SU-DHL-6 (cell line): Measurements from ENCODE around the gene PDXP.

ENCODE experiments used
- H2AFZ ChIP-seq: fragments of 200-600 bp; sonication (generic); 2 replicates; pipeline ENCODE4 v1.6.1; 2014; ENCODE audit warnings: low read depth, mild to moderate bottlenecking, moderate library complexity, mixed read lengths, antibody characterized with exemption, low read length; ENCODE audit not compliant: severe bottlenecking
- H3F3A ChIP-seq: fragments of 200-600 bp; shearing (Covaris generic); 2 replicates; pipeline ENCODE4 v1.6.0; 2016; ENCODE audit warnings: antibody characterized with exemption, mild to moderate bottlenecking; ENCODE audit not compliant: insufficient read depth
- H3K27ac ChIP-seq: fragments of 200-600 bp; sonication (generic); 2 replicates; pipeline ENCODE4 v1.5.1; 2016; ENCODE audit warnings: low read depth, mild to moderate bottlenecking, low read length, moderate library complexity, mixed read lengths
- H3K27me3 ChIP-seq: fragments of 200-600 bp; sonication (generic), shearing (Covaris generic); 2 replicates; pipeline ENCODE4 v1.6.0; 2014; ENCODE audit warnings: mild to moderate bottlenecking, low read length
- H3K36me3 ChIP-seq: fragments of 200-600 bp; sonication (generic); 2 replicates; pipeline ENCODE4 v1.6.1; 2014; ENCODE audit warnings: mild to moderate bottlenecking, low read length, mixed read lengths
- H3K4me2 ChIP-seq: fragments of 300-600, 200-600 bp; shearing (Covaris generic), sonication (generic); 2 replicates; pipeline ENCODE4 v1.6.0; 2014; ENCODE audit warnings: low read length, low read depth, mild to moderate bottlenecking; ENCODE audit not compliant: poor library complexity, severe bottlenecking
- H3K4me3 ChIP-seq: fragments of 200-600 bp; sonication (generic); 2 replicates; pipeline ENCODE4 v1.5.1; 2014; ENCODE audit warnings: antibody characterized with exemption, low read length, mild to moderate bottlenecking, mixed read lengths; ENCODE audit not compliant: insufficient read depth, poor library complexity, severe bottlenecking
- H3K79me2 ChIP-seq: fragments of 200-600 bp; sonication (generic); 2 replicates; pipeline ENCODE4 v1.6.1; 2014; ENCODE audit warnings: mild to moderate bottlenecking, low read length, moderate library complexity; ENCODE audit not compliant: insufficient read depth
- H3K9ac ChIP-seq: fragments of 200-600 bp; sonication (generic); 2 replicates; pipeline ENCODE4 v1.7.0; 2014; ENCODE audit warnings: mild to moderate bottlenecking, low read length
- H3K9me2 ChIP-seq: fragments of 200-600 bp; sonication (generic); replicated peaks from 2 replicates; pipeline ENCODE4 v1.6.1; 2014; ENCODE audit warnings: low read length; ENCODE audit not compliant: insufficient read depth
- H3K9me3 ChIP-seq: fragments of 200-600 bp; sonication (generic); 2 replicates; pipeline ENCODE4 v1.6.1; 2014; ENCODE audit warnings: low read length, mixed read lengths; ENCODE audit not compliant: insufficient read depth
- H4K20me1 ChIP-seq: fragments of 200-600 bp; sonication (generic); 2 replicates; pipeline ENCODE4 v1.6.1; 2014; ENCODE audit warnings: low read depth, mild to moderate bottlenecking, antibody characterized with exemption, low read length, moderate library complexity, mixed read lengths
- EZH2phosphoT487 ChIP-seq: fragments of 200-600 bp; sonication (generic), shearing (Covaris generic); conservative IDR thresholded peaks from 2 replicates; pipeline ENCODE4 v1.6.1; 2018; ENCODE audit warnings: mild to moderate bottlenecking, antibody characterized with exemption, low read length, moderate library complexity, mixed read lengths
- TF ChIP-seq, protein P1 (sequence below): fragments of 200-600 bp; sonication (generic); IDR thresholded peaks from one replicate; pipeline ENCODE4 v1.5.1; 2017; ENCODE audit warnings: antibody characterized with exemption, mild to moderate bottlenecking, low read length, moderate library complexity; ENCODE audit not compliant: insufficient read depth, poor library complexity, severe bottlenecking

Gene PDXP

DNA sequence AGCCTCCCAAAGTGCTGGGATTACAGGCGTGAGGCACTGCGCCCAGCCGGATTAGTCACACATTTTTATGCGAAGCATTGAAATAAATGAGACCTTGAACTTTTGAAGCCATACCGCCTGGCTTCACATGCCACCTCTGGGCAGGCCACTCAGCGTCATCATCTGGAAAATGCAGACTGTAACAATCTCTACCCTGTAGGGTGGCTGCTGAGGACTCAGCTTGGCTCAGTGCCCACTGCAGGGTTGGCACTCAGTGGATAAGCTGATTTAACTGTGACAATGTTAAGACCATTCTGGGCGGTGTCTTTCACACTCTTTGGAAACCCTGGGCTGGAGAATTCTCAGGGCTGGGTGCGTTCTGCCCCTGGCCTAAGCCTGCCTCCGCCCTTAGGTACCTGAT lies 10.6 kb upstream of the PDXP start:
- no peak overlapping the region for H3K27ac ChIP-seq
- H3K4me3 ChIP-seq: no peak overlapping the region
- no peaks in the 10 kb centered on the region for H4K20me1 ChIP-seq
- no peaks in the 10 kb centered on the region for H3K9me2 ChIP-seq
- TF ChIP-seq, protein P1, sequence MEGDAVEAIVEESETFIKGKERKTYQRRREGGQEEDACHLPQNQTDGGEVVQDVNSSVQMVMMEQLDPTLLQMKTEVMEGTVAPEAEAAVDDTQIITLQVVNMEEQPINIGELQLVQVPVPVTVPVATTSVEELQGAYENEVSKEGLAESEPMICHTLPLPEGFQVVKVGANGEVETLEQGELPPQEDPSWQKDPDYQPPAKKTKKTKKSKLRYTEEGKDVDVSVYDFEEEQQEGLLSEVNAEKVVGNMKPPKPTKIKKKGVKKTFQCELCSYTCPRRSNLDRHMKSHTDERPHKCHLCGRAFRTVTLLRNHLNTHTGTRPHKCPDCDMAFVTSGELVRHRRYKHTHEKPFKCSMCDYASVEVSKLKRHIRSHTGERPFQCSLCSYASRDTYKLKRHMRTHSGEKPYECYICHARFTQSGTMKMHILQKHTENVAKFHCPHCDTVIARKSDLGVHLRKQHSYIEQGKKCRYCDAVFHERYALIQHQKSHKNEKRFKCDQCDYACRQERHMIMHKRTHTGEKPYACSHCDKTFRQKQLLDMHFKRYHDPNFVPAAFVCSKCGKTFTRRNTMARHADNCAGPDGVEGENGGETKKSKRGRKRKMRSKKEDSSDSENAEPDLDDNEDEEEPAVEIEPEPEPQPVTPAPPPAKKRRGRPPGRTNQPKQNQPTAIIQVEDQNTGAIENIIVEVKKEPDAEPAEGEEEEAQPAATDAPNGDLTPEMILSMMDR: no peak
- no peak for TF ChIP-seq EZH2phosphoT487
- H3K27me3 ChIP-seq: no peaks in the 10 kb centered on the region
- H3K9ac ChIP-seq: no peak overlapping the region
- no peak overlapping the region for H3K4me2 ChIP-seq
- H3F3A ChIP-seq: no peaks in the 10 kb centered on the region
- no peaks in the 10 kb centered on the region for H3K9me3 ChIP-seq
- no peaks in the 10 kb centered on the region for H3K36me3 ChIP-seq
- H3K79me2 ChIP-seq: no peaks in the 10 kb centered on the region
- H2AFZ ChIP-seq: no peak overlapping the region

DNA sequence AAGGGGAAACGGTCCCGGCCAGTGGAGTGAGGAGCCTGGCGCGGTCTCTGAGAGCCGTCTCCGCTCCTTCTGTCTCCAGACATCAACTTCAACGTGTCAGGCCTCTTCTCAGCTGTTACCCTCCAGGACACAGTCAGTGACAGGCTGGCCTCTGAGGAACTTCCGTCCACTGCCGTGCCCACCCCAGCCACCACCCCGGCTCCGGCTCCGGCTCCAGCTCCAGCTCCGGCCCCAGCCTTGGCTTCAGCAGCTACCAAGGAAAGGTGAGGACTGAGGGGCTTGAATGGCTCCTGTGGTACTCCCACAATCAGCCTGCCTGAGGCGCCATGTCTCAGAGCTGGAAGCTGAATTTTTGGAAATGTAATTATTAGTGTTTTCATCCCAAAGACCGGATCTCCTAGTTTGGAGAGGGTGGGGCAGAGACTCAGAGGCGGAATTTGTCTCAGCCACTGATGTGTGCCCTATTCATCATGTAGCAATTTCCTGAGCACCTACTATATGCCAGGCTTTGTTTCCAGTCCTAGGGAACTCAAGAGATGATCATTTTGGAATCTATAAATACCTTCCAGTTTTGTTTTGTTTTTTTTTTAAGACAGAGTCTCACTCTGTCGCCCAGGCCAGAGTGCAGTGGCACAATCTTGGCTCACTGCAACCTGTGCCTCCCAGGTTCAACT lies 7.9 kb upstream of the PDXP start:
- no peaks in the 10 kb centered on the region for H3K79me2 ChIP-seq
- no peaks in the 10 kb centered on the region for H4K20me1 ChIP-seq
- H3K36me3 ChIP-seq: no peaks in the 10 kb centered on the region
- H3K27me3 ChIP-seq: no peaks in the 10 kb centered on the region
- H3K9me2 ChIP-seq: no peaks in the 10 kb centered on the region
- TF ChIP-seq, protein P1: no peak
- TF ChIP-seq EZH2phosphoT487: no peak
- no peak overlapping the region for H3K9ac ChIP-seq
- H2AFZ ChIP-seq: no peak overlapping the region
- no peaks in the 10 kb centered on the region for H3K9me3 ChIP-seq
- H3K27ac ChIP-seq: no peak overlapping the region
- H3F3A ChIP-seq: 0 out of 2 replicates have a peak, but pooled peaks cover 3% of the 10 kb centered on the region
- H3K4me2 ChIP-seq: no peak overlapping the region
- H3K4me3 ChIP-seq: no peak overlapping the region

DNA sequence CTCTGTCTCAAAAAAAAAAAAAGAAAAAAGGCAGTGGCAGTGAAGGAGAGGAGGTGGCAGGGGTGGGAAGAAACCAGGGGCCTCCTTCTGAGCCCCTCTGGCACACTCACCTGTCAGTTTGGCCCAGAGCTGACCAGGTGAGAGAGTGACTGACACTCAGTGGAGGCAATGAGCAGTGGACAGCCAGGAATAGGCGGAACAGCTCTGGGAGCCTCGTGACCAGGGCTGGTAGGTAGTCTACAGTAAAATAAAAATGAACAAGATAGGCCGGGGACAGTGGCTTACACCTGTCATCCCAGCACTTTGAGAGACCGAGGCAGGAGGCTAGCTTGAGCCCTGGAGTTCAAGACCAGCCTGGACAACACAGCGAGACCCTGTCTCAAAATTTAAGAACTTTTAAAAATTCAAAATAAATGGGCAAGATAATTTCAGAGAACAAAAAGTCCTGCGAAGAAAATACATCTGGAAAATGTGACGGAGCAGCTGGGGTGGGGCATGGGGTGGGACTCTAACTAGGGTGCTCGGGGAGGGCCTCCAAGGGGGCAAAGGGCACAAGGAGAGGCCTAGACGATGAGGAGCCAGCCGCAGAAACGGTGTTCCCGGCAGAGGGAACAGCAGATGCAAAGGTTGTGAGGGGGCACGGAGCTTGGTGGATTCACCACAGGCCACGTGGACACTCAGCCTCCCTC lies 3.8 kb upstream of the PDXP start:
- H2AFZ ChIP-seq: no peak overlapping the region
- no peaks in the 10 kb centered on the region; the same call in 1 of the 2 replicates for H4K20me1 ChIP-seq
- H3K79me2 ChIP-seq: peaks cover 7% of the 10 kb centered on the region
- H3K4me3 ChIP-seq: no peak overlapping the region
- no peaks in the 10 kb centered on the region for H3K27me3 ChIP-seq
- peaks cover 14% of the 10 kb centered on the region for H3F3A ChIP-seq
- H3K4me2 ChIP-seq: no peak overlapping the region
- no peak overlapping the region for H3K9ac ChIP-seq
- TF ChIP-seq, protein P1: no peak
- TF ChIP-seq EZH2phosphoT487: no peak
- H3K27ac ChIP-seq: no peak overlapping the region
- H3K36me3 ChIP-seq: no peaks in the 10 kb centered on the region
- H3K9me3 ChIP-seq: no peaks in the 10 kb centered on the region
- H3K9me2 ChIP-seq: no peaks in the 10 kb centered on the region
